WTC11 (cell line): ENCODE results near the gene NUDT22. TPM values are rescaled to one million over a fixed set of nuclear protein-coding genes. Genes with fewer than 3 reads are reported as not detected.

ENCODE experiments used
- ATAC-seq: fragments of 200-7000 bp; cut with Tn5 transposase; 2 replicates; pipeline ENCODE4 v1.10.0; 2021; ENCODE audit warnings: mild to moderate bottlenecking, moderate library complexity
- CTCF ChIA-PET: fragments of 300-600 bp; sonication (Branson Sonifier 250); formaldehyde crosslinking; loops from one replicate; lab custom pipeline; 2021; ENCODE audit warnings: antibody characterized with exemption; lab: Charles Lee
- POLR2A ChIA-PET: fragments of 350-600 bp; sonication (Branson Sonifier 250); formaldehyde crosslinking; loops from one replicate; lab custom pipeline; 2021; ENCODE audit warnings: antibody characterized with exemption; lab: Charles Lee
- DNase-seq: peaks from one replicate; pipeline ENCODE4 v3.0.0; 2021; ENCODE audit warnings: low spot score
- H3K27ac Mint-ChIP-seq: 2 replicates; pipeline ENCODE4 v1.8.0; 2021; ENCODE audit warnings: mixed read lengths
- H3K27me3 Mint-ChIP-seq: 2 replicates; pipeline ENCODE4 v1.8.0; 2021; ENCODE audit warnings: low read depth, mild to moderate bottlenecking, moderate library complexity, mixed read lengths
- H3K36me3 Mint-ChIP-seq: 2 replicates; pipeline ENCODE4 v1.8.0; 2021; ENCODE audit warnings: mixed read lengths
- H3K4me1 Mint-ChIP-seq: 2 replicates; pipeline ENCODE4 v1.8.0; 2022; ENCODE audit warnings: mixed read lengths
- H3K4me3 Mint-ChIP-seq: 2 replicates; pipeline ENCODE4 v1.8.0; 2021; ENCODE audit warnings: mild to moderate bottlenecking, moderate library complexity, mixed read lengths
- H3K9me3 Mint-ChIP-seq: 2 replicates; pipeline ENCODE4 v1.8.0; 2021; ENCODE audit warnings: mixed read lengths
- ARID4B ChIP-seq: sonication (generic); formaldehyde crosslinking; IDR thresholded peaks from 2 replicates; pipeline ENCODE4 v1.8.0; 2023; ENCODE audit warnings: missing genetic modification reagents, mild to moderate bottlenecking, borderline replicate concordance
- ATF1 ChIP-seq: sonication (generic); formaldehyde crosslinking; IDR thresholded peaks from 2 replicates; pipeline ENCODE4 v1.8.1; 2023; ENCODE audit warnings: mild to moderate bottlenecking, moderate library complexity, missing genetic modification reagents
- ATF6 ChIP-seq: sonication (generic); formaldehyde crosslinking; IDR thresholded peaks from 2 replicates; pipeline ENCODE4 v1.8.1; 2023; ENCODE audit warnings: mild to moderate bottlenecking, missing genetic modification reagents
- CREM ChIP-seq: sonication (generic); formaldehyde crosslinking; IDR thresholded peaks from 2 replicates; pipeline ENCODE4 v1.8.1; 2022; ENCODE audit warnings: mild to moderate bottlenecking, missing genetic modification reagents, moderate library complexity
- FOXK1 ChIP-seq: sonication (generic); formaldehyde crosslinking; IDR thresholded peaks from 2 replicates; pipeline ENCODE4 v1.8.0; 2022; ENCODE audit warnings: mild to moderate bottlenecking, moderate library complexity, missing genetic modification reagents
- FOXP1 ChIP-seq: sonication (generic); formaldehyde crosslinking; IDR thresholded peaks from 2 replicates; pipeline ENCODE4 v1.8.0; 2022; ENCODE audit warnings: missing genetic modification reagents, mild to moderate bottlenecking, moderate library complexity, borderline replicate concordance
- KAT7 ChIP-seq: sonication (generic); formaldehyde crosslinking; IDR thresholded peaks from 2 replicates; pipeline ENCODE4 v1.8.1; 2023; ENCODE audit warnings: missing genetic modification reagents, mild to moderate bottlenecking, borderline replicate concordance
- NFE2L1 ChIP-seq: sonication (generic); formaldehyde crosslinking; IDR thresholded peaks from 2 replicates; pipeline ENCODE4 v1.8.1; 2023; ENCODE audit warnings: missing genetic modification reagents
- SOX15 ChIP-seq: fragments of 250-450 bp; sonication (Bioruptor Pico); IDR thresholded peaks from 2 replicates; pipeline ENCODE4 v1.9.0; 2021; ENCODE audit warnings: mild to moderate bottlenecking
- ZNF416 ChIP-seq: fragments of 250-450 bp; sonication (Bioruptor Pico); IDR thresholded peaks from 2 replicates; pipeline ENCODE4 v1.9.0; 2021; ENCODE audit warnings: mild to moderate bottlenecking, inconsistent platforms
- ZNF671 ChIP-seq: fragments of 250-450 bp; sonication (Bioruptor Pico); IDR thresholded peaks from 2 replicates; pipeline ENCODE4 v1.8.0; 2021; ENCODE audit warnings: mild to moderate bottlenecking
- total RNA-seq: library from RNA; stranded (reverse); gene quantifications from 3 replicates; pipeline ENCODE4 v1.2.3, GENCODE V29; 2021
- TF ChIP-seq, protein P1 (sequence below): fragments of 250-450 bp; sonication (Bioruptor Pico); IDR thresholded peaks from 2 replicates; pipeline ENCODE4 v1.9.0; 2021; ENCODE audit warnings: mild to moderate bottlenecking, borderline replicate concordance
- TF ChIP-seq, protein P2 (sequence below): sonication (generic); formaldehyde crosslinking; IDR thresholded peaks from 2 replicates; pipeline ENCODE4 v1.8.0; 2023; ENCODE audit warnings: missing genetic modification reagents
- TF ChIP-seq, protein P3 (sequence below): sonication (generic); formaldehyde crosslinking; IDR thresholded peaks from 2 replicates; pipeline ENCODE4 v1.8.1; 2023; ENCODE audit warnings: mild to moderate bottlenecking, missing genetic modification reagents, moderate library complexity

The NUDT22 gene
- total RNA-seq, 1 experiment from 2014 or later: 64.4 TPM

GRCh38 chr11:64180891-64181290 is 45.2 kb upstream of the NUDT22 start:
- Mint-ChIP-seq H3K27ac (no peak overlapping the region), H3K4me3 (no peak overlapping the region), H3K27me3 (no peaks in the 10 kb centered on the region; the same call in 1 of the 2 replicates), H3K36me3 (peaks cover 22% of the 10 kb centered on the region), H3K4me1 (peaks cover 34% of the 10 kb centered on the region), H3K9me3 (no peaks in the 10 kb centered on the region)
- ATAC-seq (no peak), DNase-seq (no peak)
- POLR2A ChIA-PET: interaction anchor here (0.6 to 1.3 kb wide), 2 partner anchors 14 to 39 kb away, joined by 3 to 7 read pairs; no protein-coding TSS in a partner anchor
- CTCF ChIA-PET: interaction anchor here (0.9 to 1.6 kb wide), 5 partner anchors 24 to 180 kb away, joined by 3 to 12 read pairs (median 7); partner anchors contain the start of gene PLCB3
- TF ChIP-seq ATF6: no peak
- TF ChIP-seq, protein P1, sequence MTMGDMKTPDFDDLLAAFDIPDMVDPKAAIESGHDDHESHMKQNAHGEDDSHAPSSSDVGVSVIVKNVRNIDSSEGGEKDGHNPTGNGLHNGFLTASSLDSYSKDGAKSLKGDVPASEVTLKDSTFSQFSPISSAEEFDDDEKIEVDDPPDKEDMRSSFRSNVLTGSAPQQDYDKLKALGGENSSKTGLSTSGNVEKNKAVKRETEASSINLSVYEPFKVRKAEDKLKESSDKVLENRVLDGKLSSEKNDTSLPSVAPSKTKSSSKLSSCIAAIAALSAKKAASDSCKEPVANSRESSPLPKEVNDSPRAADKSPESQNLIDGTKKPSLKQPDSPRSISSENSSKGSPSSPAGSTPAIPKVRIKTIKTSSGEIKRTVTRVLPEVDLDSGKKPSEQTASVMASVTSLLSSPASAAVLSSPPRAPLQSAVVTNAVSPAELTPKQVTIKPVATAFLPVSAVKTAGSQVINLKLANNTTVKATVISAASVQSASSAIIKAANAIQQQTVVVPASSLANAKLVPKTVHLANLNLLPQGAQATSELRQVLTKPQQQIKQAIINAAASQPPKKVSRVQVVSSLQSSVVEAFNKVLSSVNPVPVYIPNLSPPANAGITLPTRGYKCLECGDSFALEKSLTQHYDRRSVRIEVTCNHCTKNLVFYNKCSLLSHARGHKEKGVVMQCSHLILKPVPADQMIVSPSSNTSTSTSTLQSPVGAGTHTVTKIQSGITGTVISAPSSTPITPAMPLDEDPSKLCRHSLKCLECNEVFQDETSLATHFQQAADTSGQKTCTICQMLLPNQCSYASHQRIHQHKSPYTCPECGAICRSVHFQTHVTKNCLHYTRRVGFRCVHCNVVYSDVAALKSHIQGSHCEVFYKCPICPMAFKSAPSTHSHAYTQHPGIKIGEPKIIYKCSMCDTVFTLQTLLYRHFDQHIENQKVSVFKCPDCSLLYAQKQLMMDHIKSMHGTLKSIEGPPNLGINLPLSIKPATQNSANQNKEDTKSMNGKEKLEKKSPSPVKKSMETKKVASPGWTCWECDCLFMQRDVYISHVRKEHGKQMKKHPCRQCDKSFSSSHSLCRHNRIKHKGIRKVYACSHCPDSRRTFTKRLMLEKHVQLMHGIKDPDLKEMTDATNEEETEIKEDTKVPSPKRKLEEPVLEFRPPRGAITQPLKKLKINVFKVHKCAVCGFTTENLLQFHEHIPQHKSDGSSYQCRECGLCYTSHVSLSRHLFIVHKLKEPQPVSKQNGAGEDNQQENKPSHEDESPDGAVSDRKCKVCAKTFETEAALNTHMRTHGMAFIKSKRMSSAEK (CRISPR knock-in tag): no peak
- TF ChIP-seq SOX15: no peak
- TF ChIP-seq FOXK1 (CRISPR knock-in tag): no peak
- TF ChIP-seq ARID4B (CRISPR knock-in tag): no peak
- no peak for TF ChIP-seq FOXP1 (CRISPR knock-in tag)
- no peak for TF ChIP-seq KAT7 (CRISPR knock-in tag)
- TF ChIP-seq, protein P2, sequence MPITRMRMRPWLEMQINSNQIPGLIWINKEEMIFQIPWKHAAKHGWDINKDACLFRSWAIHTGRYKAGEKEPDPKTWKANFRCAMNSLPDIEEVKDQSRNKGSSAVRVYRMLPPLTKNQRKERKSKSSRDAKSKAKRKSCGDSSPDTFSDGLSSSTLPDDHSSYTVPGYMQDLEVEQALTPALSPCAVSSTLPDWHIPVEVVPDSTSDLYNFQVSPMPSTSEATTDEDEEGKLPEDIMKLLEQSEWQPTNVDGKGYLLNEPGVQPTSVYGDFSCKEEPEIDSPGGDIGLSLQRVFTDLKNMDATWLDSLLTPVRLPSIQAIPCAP (CRISPR knock-in tag): no peak
- TF ChIP-seq ATF1 (CRISPR knock-in tag): no peak
- TF ChIP-seq ZNF416 (CRISPR knock-in tag): no peak
- TF ChIP-seq ZNF671 (CRISPR knock-in tag): no peak
- TF ChIP-seq, protein P3, sequence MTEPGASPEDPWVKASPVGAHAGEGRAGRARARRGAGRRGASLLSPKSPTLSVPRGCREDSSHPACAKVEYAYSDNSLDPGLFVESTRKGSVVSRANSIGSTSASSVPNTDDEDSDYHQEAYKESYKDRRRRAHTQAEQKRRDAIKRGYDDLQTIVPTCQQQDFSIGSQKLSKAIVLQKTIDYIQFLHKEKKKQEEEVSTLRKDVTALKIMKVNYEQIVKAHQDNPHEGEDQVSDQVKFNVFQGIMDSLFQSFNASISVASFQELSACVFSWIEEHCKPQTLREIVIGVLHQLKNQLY: no peak
- no peak for TF ChIP-seq CREM (CRISPR knock-in tag)
- no peak for TF ChIP-seq NFE2L1 (CRISPR knock-in tag)
